HG03558 (cell line): ENCODE data around the gene TMEM182.

Experiments used
- ATAC-seq: cut with Tn5 transposase; IDR thresholded peaks from one replicate; pipeline ENCODE4 v1.9.1; 2021; ENCODE audit warnings: moderate number of reproducible peaks; ENCODE audit not compliant: unreplicated experiment; ENCODE audit errors: extremely low read depth

Gene TMEM182

DNA sequence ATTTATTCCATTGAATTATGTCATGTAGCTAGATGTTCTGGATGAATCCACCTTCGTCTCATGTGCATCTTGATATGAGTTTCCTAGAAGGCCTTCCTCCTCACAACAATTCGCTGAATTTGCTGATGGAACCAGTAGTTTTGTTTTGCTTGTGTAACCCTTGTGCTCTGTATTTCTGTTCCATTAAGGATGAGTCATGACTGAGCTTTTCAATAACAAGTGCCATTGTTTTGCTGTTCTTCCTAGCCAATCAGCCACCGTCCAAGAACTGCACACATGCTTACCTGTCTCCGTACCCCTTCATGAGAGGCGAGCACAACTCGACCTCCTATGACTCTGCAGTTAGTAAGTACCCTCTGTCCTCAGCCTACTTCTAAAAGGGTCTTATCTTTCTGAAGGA is 2.3 kb downstream of the TMEM182 start:
- no peak for ATAC-seq

GRCh38 chr2:102765061-102765460 is 3.2 kb downstream of the TMEM182 start:
- ATAC-seq, result no peak

DNA sequence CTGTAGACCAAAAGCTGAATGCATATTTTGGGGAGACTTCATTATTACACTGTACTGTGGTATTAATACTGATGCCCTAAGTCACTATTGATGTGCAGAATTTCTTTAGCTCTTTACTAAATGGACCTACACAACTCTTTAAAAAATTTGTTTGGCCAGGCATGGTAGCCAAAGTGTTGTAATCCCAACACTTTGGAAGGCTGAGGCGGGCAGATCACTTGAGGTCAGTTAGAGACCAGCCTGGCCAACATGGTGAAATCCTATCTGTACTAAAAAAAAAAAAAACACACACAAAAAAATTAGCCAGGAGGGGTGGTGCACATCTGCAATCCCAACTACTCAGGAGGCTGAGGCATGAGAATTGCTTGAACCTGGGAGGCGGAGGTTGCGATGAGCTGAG is 6.4 kb downstream of the TMEM182 start:
- no peak for ATAC-seq

- ATAC-seq, result no peak
Observed at GRCh38 chr2:102768892-102769291, 7.1 kb downstream of the TMEM182 start.

DNA sequence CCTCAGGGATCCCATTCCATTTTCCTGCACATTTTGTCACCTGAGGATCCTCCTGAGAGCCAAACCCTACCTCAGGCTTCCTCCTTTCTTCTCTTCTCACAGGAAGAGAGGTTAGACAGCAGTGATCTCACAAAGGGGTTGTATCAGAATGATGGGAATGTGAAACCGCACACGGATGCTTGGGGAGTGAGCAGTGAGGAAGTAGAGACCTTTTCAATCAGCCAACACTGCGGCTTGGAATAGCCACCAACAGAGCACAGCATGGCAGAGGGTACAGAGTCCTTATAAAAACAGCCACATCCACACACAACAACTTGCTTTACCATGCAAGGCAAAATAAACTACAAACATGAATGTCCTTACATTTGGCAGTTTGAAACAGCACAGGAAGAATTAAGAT is 8.7 kb downstream of the TMEM182 start:
- no peak for ATAC-seq

DNA sequence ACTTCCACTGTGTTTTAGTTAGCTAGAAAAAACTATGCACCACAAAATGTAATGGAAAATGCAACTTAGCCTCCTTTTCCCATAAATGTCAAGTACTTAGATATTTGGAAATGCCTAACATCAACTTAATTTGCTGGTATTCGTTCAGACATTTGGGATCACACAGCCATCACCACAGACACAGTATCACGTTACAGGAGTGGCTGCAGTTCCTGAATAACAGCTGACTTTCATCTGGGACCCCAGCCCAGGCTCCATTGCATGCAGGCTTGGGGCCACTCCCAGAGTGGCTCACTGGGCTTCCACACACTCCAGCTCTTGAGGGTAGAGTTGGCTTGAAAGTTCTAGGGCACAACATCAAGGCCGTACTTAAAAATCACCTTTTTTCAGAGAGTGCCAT is 9.3 kb downstream of the TMEM182 start:
- ATAC-seq, result no peak

- no peak for ATAC-seq
Observed at GRCh38 chr2:102772659-102773058, 10.8 kb downstream of the TMEM182 start.

DNA sequence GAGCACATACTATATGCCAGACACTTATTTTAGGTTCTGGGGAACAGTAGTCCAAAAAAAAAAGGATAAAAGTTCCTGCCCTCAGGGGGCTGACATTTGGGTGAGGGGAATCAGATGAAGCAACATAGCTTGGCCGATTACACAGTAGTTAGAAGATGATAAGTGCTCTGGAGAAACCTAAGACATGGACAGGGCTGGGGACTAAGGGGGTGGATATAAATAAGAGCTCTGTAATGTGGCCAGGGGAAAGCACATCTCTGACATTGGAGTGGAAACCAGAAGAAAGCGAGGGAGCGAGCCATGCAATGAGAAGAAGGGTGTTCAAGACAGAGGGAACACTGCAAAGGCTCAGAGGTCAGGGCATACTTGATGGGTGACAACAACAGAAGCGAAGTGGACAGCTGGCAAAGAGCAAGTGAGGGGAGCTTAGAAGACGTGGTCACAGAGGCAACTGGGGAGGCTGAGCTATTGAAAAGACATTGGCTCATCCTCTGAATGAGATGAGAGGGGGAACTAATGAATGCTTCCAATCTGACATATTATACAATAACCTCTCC is 11.4 kb downstream of the TMEM182 start:
- no peak for ATAC-seq

- ATAC-seq, result no peak
Observed at GRCh38 chr2:102778260-102778659, 16.4 kb downstream of the TMEM182 start.

DNA sequence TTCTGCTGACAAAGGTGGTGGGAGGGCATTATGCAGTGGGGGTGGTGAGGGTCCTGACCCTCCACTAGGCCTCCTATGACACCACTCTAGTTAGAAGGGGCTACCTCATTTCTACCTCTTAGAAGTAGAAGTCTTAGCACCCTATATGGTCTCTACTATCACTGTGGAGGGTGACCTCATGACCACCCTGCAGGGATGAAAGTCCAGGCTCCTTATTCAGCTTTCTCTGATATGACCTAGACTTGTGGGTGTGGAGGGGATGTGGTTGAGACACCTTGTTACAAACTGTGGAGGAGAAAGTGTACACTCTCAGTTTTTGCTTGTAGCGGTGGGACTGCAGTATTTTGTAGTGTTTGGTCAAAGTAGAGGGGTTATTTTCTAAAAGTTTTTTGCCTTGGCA is 18.6 kb downstream of the TMEM182 start:
- no peak for ATAC-seq

DNA sequence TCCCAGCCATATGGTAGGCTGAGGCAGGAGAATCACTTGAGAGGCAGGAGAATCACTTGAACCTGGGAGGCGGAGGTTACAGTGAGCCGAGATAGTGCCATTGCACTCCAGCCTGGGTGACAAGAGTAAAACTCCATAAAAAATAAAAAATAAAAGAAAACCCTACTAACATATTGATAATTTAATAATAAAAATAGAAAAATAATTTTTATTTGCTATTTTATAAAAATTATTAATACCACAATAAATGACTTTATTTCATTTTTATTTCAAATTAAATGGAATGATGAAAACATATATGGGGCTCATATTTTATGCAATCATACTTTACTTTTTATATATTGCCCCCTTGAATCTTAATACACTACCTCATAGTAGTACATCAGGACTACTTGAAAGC is 20.4 kb downstream of the TMEM182 start:
- no peak for ATAC-seq

GRCh38 chr2:102782933-102783332 is 21.1 kb downstream of the TMEM182 start:
- ATAC-seq, result no peak

GRCh38 chr2:102783506-102784183 is 21.8 kb downstream of the TMEM182 start:
- ATAC-seq, result no peak

DNA sequence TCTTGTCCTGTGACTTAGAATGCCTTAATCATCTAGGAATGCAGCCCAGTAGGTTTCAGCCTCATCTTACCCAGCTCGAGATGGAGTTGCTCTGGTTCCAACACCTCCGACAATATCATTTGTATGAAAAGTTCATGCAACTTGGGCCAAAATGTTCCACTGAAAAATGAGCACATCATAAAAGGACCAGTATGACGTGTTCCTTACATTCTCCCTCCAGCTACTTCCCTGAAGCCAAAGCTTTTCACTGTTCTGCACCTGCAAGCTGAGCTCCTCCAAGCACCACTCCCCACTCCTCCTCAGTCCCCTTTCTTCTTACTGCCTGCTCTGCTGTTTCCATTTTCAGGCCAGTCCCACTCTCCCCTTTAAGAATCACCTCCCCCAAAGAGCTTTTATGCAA is 23.1 kb downstream of the TMEM182 start:
- ATAC-seq, result no peak

GRCh38 chr2:102788216-102788884 is 26.5 kb downstream of the TMEM182 start:
- no peak for ATAC-seq

- no peak for ATAC-seq
Observed at GRCh38 chr2:102788885-102789260, 27.0 kb downstream of the TMEM182 start.

GRCh38 chr2:102789349-102790090 is 27.7 kb downstream of the TMEM182 start:
- ATAC-seq, result no peak

- no peak for ATAC-seq
Observed at GRCh38 chr2:102790091-102790455, 28.2 kb downstream of the TMEM182 start.

- no peak for ATAC-seq
Observed at GRCh38 chr2:102792568-102793208, 30.9 kb downstream of the TMEM182 start.

GRCh38 chr2:102795641-102796040 is 33.8 kb downstream of the TMEM182 start:
- ATAC-seq, result no peak

DNA sequence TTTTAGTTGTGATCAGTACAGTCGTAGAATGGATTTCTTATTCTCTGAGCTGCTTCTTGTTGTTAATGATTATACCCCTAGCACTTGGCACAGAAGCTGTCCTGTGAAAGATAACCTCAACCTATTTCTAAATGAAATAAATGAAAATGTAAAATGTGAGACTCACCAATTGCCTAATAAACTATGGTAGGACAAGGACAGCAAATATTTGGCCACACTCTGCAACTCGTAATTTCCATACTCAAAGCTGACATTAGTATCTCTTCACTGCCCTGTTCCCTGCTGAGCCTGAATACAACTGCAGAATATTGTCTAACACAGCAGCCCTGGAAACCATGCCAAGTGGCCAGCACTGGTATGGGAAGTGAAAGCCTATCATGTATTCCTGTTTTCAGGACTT is 34.5 kb downstream of the TMEM182 start:
- ATAC-seq, result no peak
